ENCODE results near the gene ABCF3.

GRCh38 chr3:184171562-184171961 is 14.4 kb upstream of the ABCF3 start:
- TF ChIP-seq, protein P1, sequence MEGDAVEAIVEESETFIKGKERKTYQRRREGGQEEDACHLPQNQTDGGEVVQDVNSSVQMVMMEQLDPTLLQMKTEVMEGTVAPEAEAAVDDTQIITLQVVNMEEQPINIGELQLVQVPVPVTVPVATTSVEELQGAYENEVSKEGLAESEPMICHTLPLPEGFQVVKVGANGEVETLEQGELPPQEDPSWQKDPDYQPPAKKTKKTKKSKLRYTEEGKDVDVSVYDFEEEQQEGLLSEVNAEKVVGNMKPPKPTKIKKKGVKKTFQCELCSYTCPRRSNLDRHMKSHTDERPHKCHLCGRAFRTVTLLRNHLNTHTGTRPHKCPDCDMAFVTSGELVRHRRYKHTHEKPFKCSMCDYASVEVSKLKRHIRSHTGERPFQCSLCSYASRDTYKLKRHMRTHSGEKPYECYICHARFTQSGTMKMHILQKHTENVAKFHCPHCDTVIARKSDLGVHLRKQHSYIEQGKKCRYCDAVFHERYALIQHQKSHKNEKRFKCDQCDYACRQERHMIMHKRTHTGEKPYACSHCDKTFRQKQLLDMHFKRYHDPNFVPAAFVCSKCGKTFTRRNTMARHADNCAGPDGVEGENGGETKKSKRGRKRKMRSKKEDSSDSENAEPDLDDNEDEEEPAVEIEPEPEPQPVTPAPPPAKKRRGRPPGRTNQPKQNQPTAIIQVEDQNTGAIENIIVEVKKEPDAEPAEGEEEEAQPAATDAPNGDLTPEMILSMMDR (conservative IDR thresholded peaks at IDR 0.05): no peak
- no peak for TF ChIP-seq ZFX (IDR thresholded peaks at IDR 0.05)

Data from C4-2B (cell line).